Measurements from ENCODE around the gene SERTAD3.
"Not testable (repeated sequence)": the region's sequence is repeated elsewhere in the genome, so short reads cannot be mapped to it uniquely, and the experiment has no call there.

SERTAD3 gene

DNA sequence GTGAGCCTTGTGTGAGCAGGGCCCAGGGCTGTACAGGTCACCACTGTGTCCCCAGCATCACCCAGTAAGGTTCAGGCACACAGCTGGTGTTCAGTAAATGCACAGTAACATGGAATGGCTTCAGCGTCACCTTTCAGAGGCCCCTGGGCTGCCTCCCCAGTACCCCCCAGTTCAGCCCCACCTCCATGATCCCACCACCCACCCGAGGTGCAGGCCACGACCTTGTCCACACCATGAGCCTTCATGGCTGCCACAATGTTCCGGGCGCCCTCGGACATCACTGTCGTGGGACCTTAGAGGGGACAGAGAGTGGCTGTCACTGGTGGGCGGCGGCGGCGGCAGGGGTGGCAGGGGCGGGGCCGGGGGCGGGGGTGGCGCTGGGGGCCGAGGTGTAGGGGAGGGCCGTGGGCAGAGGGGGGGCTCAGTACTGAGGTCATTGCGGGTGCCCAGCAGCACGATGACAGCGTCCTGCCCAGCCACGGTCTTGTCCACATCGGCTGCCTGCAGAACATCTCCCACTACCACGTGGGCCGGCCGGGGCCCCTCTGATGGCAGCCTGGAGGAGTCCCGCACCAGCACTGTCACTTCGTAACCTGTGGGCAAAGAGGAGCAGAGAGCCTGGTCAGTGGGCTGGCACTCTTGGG lies 13.9 kb upstream of the SERTAD3 start:
- DNase-seq (ENCODE audit: low spot score), result no peak

DNA sequence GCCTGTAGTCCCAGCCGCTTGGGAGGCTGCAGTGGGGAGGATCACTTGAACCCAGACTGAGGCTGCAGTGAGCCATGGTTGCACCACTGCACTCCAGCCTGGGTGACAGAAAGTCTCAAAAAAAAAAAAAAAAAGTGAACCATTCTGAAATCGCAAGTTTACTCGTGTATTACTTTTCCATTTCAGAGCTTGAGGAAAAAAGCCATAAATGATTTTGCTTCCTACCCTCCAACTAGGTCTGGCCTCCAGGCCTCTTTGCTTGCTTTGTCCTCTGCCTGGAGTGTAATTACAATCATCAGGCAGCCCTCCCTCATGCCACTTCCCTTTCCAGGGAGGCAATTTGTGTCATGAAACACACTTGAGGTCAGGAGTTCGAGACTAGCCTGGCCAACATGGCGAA lies 12.9 kb upstream of the SERTAD3 start:
- no peak for DNase-seq (ENCODE audit: low spot score)

GRCh38 chr19:40453943-40454342 lies 9.8 kb upstream of the SERTAD3 start:
- DNase-seq (ENCODE audit: low spot score), result not testable (repeated sequence)

DNA sequence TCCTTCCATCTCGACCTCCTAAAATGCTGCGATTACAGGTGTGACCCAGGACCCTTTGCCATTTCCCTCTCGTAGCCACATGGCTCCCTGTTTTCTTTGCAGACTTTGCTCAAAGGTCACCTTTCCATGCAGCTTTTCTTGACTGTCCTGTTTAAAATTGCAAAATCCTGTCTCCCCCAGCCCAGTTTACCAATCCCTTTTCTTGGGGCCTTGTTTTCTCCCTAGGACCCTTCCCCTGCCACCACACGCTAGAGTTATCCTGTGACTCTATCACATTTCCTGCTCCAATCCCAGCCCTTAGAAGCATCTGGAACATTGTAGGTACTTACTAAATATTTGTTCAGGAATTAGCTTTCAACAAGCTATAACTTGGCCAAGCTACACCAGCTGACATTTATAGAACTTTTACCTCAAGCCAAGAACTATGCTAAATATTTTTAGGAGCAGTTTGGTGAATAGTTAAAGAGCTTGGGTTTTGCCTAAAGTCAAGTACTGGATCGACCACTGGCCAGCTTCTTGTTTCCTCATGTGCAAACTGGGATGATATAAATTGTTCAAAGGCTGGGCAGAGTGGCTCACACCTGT lies 9.1 kb upstream of the SERTAD3 start:
- DNase-seq (ENCODE audit: low spot score), result no peak

DNA sequence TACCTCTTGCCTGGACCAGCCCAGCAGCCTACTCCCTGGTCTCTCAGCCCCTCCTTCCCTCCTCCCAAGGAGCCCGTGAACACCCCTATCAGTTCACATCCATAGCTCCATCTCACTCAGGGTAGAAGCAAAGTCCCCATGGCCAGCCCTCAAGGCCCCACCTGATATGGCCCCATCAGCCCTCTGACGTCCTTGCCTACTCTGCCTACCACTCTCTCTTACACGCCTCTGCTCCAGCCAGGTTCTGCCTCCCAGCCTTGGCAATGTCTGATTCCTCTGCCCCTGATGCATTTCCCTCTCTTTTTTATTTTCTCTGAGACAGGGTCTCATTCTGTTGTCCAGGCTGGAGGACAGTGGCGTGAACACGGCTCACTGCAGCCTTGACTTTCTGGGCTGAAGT lies 7.9 kb upstream of the SERTAD3 start:
- DNase-seq (ENCODE audit: low spot score), result no peak

GRCh38 chr19:40450664-40451063 lies 6.5 kb upstream of the SERTAD3 start:
- DNase-seq (ENCODE audit: low spot score), result no peak

- DNase-seq (ENCODE audit: low spot score), result no peak
Measured at GRCh38 chr19:40449506-40449905, 5.4 kb upstream of the SERTAD3 start.

- DNase-seq (ENCODE audit: low spot score), result no peak
Measured at GRCh38 chr19:40446263-40446784, 2.2 kb upstream of the SERTAD3 start.

DNA sequence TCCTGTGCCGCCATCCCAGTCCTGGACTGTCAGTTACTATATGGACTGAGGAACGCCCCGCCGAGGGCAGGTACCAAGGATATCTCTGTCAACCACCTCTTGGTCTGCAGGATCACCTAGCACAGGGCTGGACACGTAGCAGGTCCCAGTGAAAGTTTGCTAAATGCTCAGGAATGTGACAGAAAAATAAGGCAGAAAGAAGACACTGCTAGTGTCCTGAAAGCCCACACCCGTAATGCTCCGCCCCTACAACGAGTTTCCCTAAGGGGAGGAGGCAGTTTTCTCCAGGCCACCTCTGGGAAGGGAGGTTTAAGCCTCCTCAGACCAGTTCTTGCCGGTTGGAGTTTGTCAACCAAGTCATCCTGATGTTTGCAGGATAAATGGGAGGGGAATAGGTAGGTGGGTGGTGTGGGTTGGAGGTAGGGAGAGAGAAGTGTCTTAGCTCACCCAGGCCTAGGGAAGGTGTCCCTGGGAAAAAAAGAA lies 1.7 kb upstream of the SERTAD3 start:
- no peak for DNase-seq (ENCODE audit: low spot score)

GRCh38 chr19:40444825-40445312 lies 734 bp upstream of the SERTAD3 start:
- no peak for DNase-seq (ENCODE audit: low spot score)

DNA sequence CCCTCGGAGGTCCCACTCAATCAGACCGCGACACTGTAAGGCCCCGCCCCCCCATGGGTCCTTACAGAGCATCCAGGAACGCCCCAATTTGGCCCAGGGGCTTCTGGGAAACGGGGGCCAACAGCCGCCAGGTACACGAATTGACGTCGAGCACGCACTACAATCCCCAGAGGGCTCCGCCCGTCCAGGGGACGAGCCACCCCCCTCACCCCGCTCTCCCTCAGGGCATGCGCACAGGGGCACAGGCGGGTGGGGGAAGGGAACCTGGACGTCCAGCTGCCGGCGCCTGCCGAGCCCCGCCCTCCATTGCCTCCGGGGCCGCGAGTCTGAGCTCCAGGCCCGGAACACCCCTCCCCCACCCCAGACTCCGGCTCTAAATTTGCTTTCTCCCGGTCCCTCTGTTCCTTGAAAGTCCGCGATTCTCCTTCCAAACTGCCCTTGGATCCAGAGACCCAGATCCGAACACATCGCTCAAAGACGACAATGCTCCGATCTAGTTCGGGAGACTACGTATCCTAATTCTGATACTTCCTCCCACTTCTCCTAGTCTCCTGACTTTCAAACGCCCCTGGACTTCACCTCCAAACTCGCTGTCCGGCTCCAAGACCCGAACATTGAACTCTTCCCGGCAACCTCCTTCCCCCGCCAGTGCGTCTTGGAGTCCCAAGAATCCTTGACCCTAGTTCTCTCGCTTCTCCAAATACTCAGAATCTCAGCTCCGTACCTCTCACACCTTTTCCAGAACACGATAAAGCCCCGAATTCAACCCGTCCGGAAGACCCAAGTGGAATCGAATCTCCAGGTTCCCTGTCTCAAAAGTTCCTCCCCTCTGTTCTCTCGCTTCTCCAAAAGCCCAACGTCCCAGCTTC lies 770 bp downstream of the SERTAD3 start:
- DNase-seq (ENCODE audit: low spot score), result peak; percentile 100

GRCh38 chr19:40442328-40443130 lies 1.6 kb downstream of the SERTAD3 start:
- no peak for DNase-seq (ENCODE audit: low spot score)

DNA sequence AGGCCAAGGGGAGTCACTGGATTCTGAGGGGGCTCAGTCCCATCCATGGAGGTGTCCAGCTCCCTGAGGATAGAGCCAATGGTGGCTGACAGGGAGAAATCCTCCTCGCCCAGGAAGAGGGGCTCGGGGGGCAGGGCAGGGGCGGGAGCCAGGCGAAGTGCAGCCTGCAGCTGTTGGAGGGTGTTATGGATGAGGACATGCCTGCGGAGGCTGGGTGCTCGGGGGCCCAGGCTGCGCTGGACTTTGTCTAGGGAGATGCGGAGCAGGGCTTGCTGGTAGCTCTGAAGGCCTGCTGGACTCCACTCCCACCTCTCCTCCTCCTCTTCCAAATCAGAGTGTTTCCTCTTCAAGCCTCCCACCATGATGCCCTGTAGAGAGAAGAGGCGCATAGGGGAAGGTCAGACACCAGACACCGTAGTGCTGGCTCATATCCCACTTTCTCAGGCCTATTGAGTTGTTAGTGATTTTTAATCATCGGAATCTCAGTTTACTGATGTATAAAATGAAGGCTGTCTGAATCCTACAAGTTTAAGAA lies 2.3 kb downstream of the SERTAD3 start:
- no peak for DNase-seq (ENCODE audit: low spot score)

- DNase-seq (ENCODE audit: low spot score), result no peak
Measured at GRCh38 chr19:40438284-40438683, 5.9 kb downstream of the SERTAD3 start.

GRCh38 chr19:40433391-40434216 lies 10.5 kb downstream of the SERTAD3 start:
- DNase-seq (ENCODE audit: low spot score), result peak; percentile 59

- not testable (repeated sequence) for DNase-seq (ENCODE audit: low spot score)
Measured at GRCh38 chr19:40432760-40433159, 11.4 kb downstream of the SERTAD3 start.

- DNase-seq (ENCODE audit: low spot score), result no peak
Measured at GRCh38 chr19:40431698-40432097, 12.4 kb downstream of the SERTAD3 start.

- not testable (repeated sequence) for DNase-seq (ENCODE audit: low spot score)
Measured at GRCh38 chr19:40430242-40430641, 13.9 kb downstream of the SERTAD3 start.

GRCh38 chr19:40428197-40428596 lies 15.9 kb downstream of the SERTAD3 start:
- DNase-seq (ENCODE audit: low spot score), result not testable (repeated sequence)
